H1 (cell line): Measurements from ENCODE around the gene HMMR. TPM values are rescaled to one million over a fixed set of nuclear protein-coding genes. Genes with fewer than 3 reads are reported as not detected.

ENCODE experiments used
- CTCF ChIA-PET: fragments of 300-600 bp; sonication (Branson Sonifier 250); formaldehyde crosslinking; loops from one replicate; lab custom pipeline; 2021; ENCODE audit not compliant: partially characterized antibody; lab: Charles Lee
- POLR2A ChIA-PET: fragments of 300-600 bp; sonication (Branson Sonifier 250); formaldehyde crosslinking; loops from one replicate; lab custom pipeline; 2021; ENCODE audit warnings: inconsistent platforms; ENCODE audit not compliant: partially characterized antibody; lab: Charles Lee
- DNase-seq, 2 experiments: peaks; one replicate each; pipeline versions ENCODE4 v3.0.0 to v3.0.0-alpha.2; 2010 to 2022; ENCODE audit warnings: low spot score in 2 of 2, low read depth in 1 of 2, mixed read lengths in 1 of 2
- FAIRE-seq: peaks from 2 replicates; lab custom pipeline; 2011; peaks lifted over from hg19 to GRCh38; lab: Jason Lieb, UNC
- H2AFZ ChIP-seq: 2 replicates; pipeline ENCODE4 v1.8.1; 2012; ENCODE audit warnings: low read length, inconsistent platforms
- H2AK5ac ChIP-seq: 2 replicates; pipeline ENCODE4 v1.6.1; 2013; ENCODE audit warnings: low read depth, low read length
- H2BK120ac ChIP-seq: replicated peaks from 2 replicates; pipeline ENCODE3; 2013; ENCODE audit warnings: low read depth, low read length, inconsistent platforms
- H2BK12ac ChIP-seq: 2 replicates; pipeline ENCODE4 v1.6.1; 2013; ENCODE audit warnings: low read depth, low read length
- H2BK15ac ChIP-seq: 2 replicates; pipeline ENCODE4 v1.6.1; 2013; ENCODE audit warnings: low read length
- H2BK20ac ChIP-seq: 2 replicates; pipeline ENCODE4 v1.6.1; 2013; ENCODE audit warnings: low read length
- H2BK5ac ChIP-seq: 2 replicates; pipeline ENCODE4 v1.6.1; 2013; ENCODE audit warnings: low read depth, low read length
- H3K14ac ChIP-seq: 2 replicates; pipeline ENCODE4 v1.6.1; 2013; ENCODE audit warnings: inconsistent platforms; ENCODE audit not compliant: insufficient read length
- H3K18ac ChIP-seq: 2 replicates; pipeline ENCODE4 v1.6.1; 2013; ENCODE audit warnings: low read length; ENCODE audit errors: extremely low read depth
- H3K23ac ChIP-seq: 2 replicates; pipeline ENCODE4 v1.6.1; 2013; ENCODE audit warnings: inconsistent platforms; ENCODE audit not compliant: insufficient read length
- H3K23me2 ChIP-seq: 2 replicates; pipeline ENCODE4 v1.6.1; 2013; ENCODE audit warnings: low read depth, low read length
- H3K27ac ChIP-seq: 2 replicates; pipeline ENCODE4 v1.6.1; 2011; ENCODE audit warnings: low read depth, low read length, inconsistent platforms
- H3K27me3 ChIP-seq, 4 experiments: replicated peaks in 1 of 4; 1 replicate in 1 of 4; 2 replicates in 3 of 4; pipeline versions ENCODE4 v1.6.1 to v1.8.1; 2011 to 2013; ENCODE audit warnings: low read length in 3 of 4, mild to moderate bottlenecking in 3 of 4, inconsistent platforms in 2 of 4, mixed read lengths in 2 of 4, moderate library complexity in 1 of 4; ENCODE audit not compliant: control insufficient read depth in 3 of 4, insufficient read depth in 3 of 4; ENCODE audit errors: extremely low read depth in 1 of 4
- H3K36me3 ChIP-seq, 4 experiments: 2 replicates each; pipeline versions ENCODE4 v1.6.1 to v1.8.1; 2011 to 2013; ENCODE audit warnings: mild to moderate bottlenecking in 4 of 4, low read length in 3 of 4, moderate library complexity in 2 of 4, control low read depth in 1 of 4, inconsistent platforms in 1 of 4; ENCODE audit not compliant: insufficient read depth in 4 of 4, control insufficient read depth in 2 of 4
- H3K4ac ChIP-seq: replicated peaks from 2 replicates; pipeline ENCODE3; 2013; ENCODE audit warnings: low read length, low read depth, mixed read lengths, inconsistent platforms; ENCODE audit not compliant: insufficient read length
- H3K4me1 ChIP-seq, 4 experiments: replicated peaks in 1 of 4; 1 replicate in 1 of 4; 2 replicates in 3 of 4; pipeline versions ENCODE4 v1.6.1 to v1.8.1; 2011 to 2013; ENCODE audit warnings: low read length in 3 of 4, inconsistent platforms in 2 of 4, mixed read lengths in 1 of 4; ENCODE audit not compliant: insufficient read depth in 4 of 4, control insufficient read depth in 3 of 4
- H3K4me2 ChIP-seq, 2 experiments: 2 replicates each; pipeline versions ENCODE4 v1.6.1 to v1.8.1; 2011 to 2013; ENCODE audit warnings: low read depth in 2 of 2, low read length in 2 of 2, control low read depth in 1 of 2, inconsistent platforms in 1 of 2, mild to moderate bottlenecking in 1 of 2; ENCODE audit not compliant: insufficient read depth in 1 of 2
- H3K4me3 ChIP-seq, 4 experiments: fragments of 200-600, 300-600 bp in 1 of 4; sonication (generic), shearing (Covaris generic), sonication (Bioruptor Twin) in 1 of 4; 2 replicates each; pipeline versions ENCODE4 v1.5.1 to v1.8.1; 2011 to 2016; ENCODE audit warnings: low read length in 4 of 4, low read depth in 3 of 4, control low read depth in 2 of 4, inconsistent platforms in 2 of 4, mild to moderate bottlenecking in 2 of 4, mixed read lengths in 1 of 4, moderate library complexity in 1 of 4; ENCODE audit not compliant: insufficient read depth in 2 of 4; ENCODE audit errors: extremely low read depth in 1 of 4
- H3K56ac ChIP-seq: replicated peaks from 2 replicates; pipeline ENCODE3; 2013; ENCODE audit warnings: low read depth, mild to moderate bottlenecking, mixed read lengths, low read length, inconsistent platforms; ENCODE audit not compliant: insufficient read length
- H3K79me1 ChIP-seq: 2 replicates; pipeline ENCODE4 v1.6.1; 2013; ENCODE audit warnings: low read depth, low read length, control low read depth
- H3K79me2 ChIP-seq, 2 experiments: 2 replicates each; pipeline versions ENCODE4 v1.6.1 to v1.8.1; 2012 to 2013; ENCODE audit warnings: low read length in 2 of 2, mild to moderate bottlenecking in 2 of 2, inconsistent platforms in 1 of 2; ENCODE audit not compliant: insufficient read depth in 2 of 2, control insufficient read depth in 1 of 2
- H3K9ac ChIP-seq, 4 experiments: replicated peaks in 1 of 4; 1 replicate in 1 of 4; 2 replicates in 3 of 4; pipeline versions ENCODE4 v1.6.1 to v1.8.1; 2011 to 2013; ENCODE audit warnings: low read depth in 3 of 4, low read length in 3 of 4, control low read depth in 2 of 4, mild to moderate bottlenecking in 2 of 4, moderate library complexity in 2 of 4, inconsistent platforms in 1 of 4; ENCODE audit errors: extremely low read depth in 1 of 4
- H3K9me3 ChIP-seq, 2 experiments: 2 replicates each; pipeline versions ENCODE4 v1.6.1 to v1.8.1; 2012 to 2013; ENCODE audit warnings: mild to moderate bottlenecking in 2 of 2, moderate library complexity in 2 of 2, control low read depth in 1 of 2, inconsistent platforms in 1 of 2, low read depth in 1 of 2, low read length in 1 of 2, mixed read lengths in 1 of 2; ENCODE audit not compliant: insufficient read depth in 2 of 2
- H4K20me1 ChIP-seq, 2 experiments: replicated peaks in 1 of 2; 2 replicates each; pipeline versions ENCODE3 to v1.8.1; 2011 to 2013; ENCODE audit warnings: inconsistent platforms in 2 of 2, low read length in 2 of 2, mild to moderate bottlenecking in 1 of 2; ENCODE audit not compliant: insufficient read depth in 2 of 2, control insufficient read depth in 1 of 2
- H4K5ac ChIP-seq: 2 replicates; pipeline ENCODE4 v1.6.1; 2013; ENCODE audit warnings: low read length, low read depth, mixed read lengths, inconsistent platforms; ENCODE audit not compliant: insufficient read length
- H4K8ac ChIP-seq: 2 replicates; pipeline ENCODE4 v1.8.0; 2013; ENCODE audit warnings: mild to moderate bottlenecking, moderate library complexity, low read length, inconsistent platforms; ENCODE audit not compliant: insufficient read depth; ENCODE audit errors: extremely low read depth
- H4K91ac ChIP-seq: replicated peaks from 2 replicates; pipeline ENCODE3; 2013; ENCODE audit warnings: low read length, mixed read lengths, inconsistent platforms; ENCODE audit not compliant: insufficient read length
- CEBPB ChIP-seq: IDR thresholded peaks from 2 replicates; pipeline ENCODE4 v1.6.1; 2012; ENCODE audit warnings: low read depth, low read length
- CREB1 ChIP-seq: IDR thresholded peaks from 2 replicates; pipeline ENCODE4 v1.6.1; 2012; ENCODE audit warnings: inconsistent platforms
- KDM1A ChIP-seq: fragments of 200-600, 300-600 bp; sonication (generic); IDR thresholded peaks from 2 replicates; pipeline ENCODE4 v1.7.1; 2016; ENCODE audit warnings: mild to moderate bottlenecking, low read length, borderline replicate concordance
- NANOG ChIP-seq: IDR thresholded peaks from 2 replicates; pipeline ENCODE4 v1.6.1; 2011; ENCODE audit warnings: low read length, low read depth, mild to moderate bottlenecking, inconsistent platforms; ENCODE audit not compliant: insufficient read depth, poor library complexity, severe bottlenecking
- RAD21 ChIP-seq, 2 experiments: IDR thresholded peaks in 1 of 2; conservative IDR thresholded peaks in 1 of 2; 2 replicates each; pipeline ENCODE4 v1.6.1; 2011; ENCODE audit warnings: low read depth in 2 of 2, low read length in 2 of 2, improper control_type of control experiment in 1 of 2, inconsistent platforms in 1 of 2, mild to moderate bottlenecking in 1 of 2, moderate library complexity in 1 of 2
- RBBP5 ChIP-seq: IDR thresholded peaks from 2 replicates; pipeline ENCODE4 v1.7.1; 2012; ENCODE audit warnings: low read depth, mild to moderate bottlenecking, inconsistent platforms, low read length, moderate library complexity, borderline replicate concordance
- TBP ChIP-seq: IDR thresholded peaks from 2 replicates; pipeline ENCODE4 v1.6.1; 2011; ENCODE audit warnings: low read depth, low read length, improper control_type of control experiment
- TEAD4 ChIP-seq: IDR thresholded peaks from 2 replicates; pipeline ENCODE4 v1.6.1; 2012; ENCODE audit warnings: low read depth, low read length, inconsistent platforms, mixed read lengths
- WGBS, 2 experiments: shearing (Covaris generic) in 1 of 2; methylation state at CpG; one replicate each; pipeline versions ENCODE4 v1.1.6 to v1.1.7; 2013 to 2015; ENCODE audit warnings: low lambda C conversion rate in 2 of 2, mixed read lengths in 2 of 2, inconsistent platforms in 1 of 2, low coverage in 1 of 2, missing lambda C conversion rate in 1 of 2; ENCODE audit not compliant: insufficient replicate concordance in 2 of 2, insufficient coverage in 1 of 2, insufficient read length in 1 of 2; ENCODE audit errors: extremely low coverage in 1 of 2, missing lambda C conversion rate in 1 of 2; 5-methylcytosine and 5-hydroxymethylcytosine counted together
- polyA plus RNA-seq, 7 experiments: library from polyadenylated mRNA; depleted of rRNA in 3 of 7; stranded (reverse) in 5 of 7; unstranded in 2 of 7; fragments of >200 nt in 5 of 7; fragments of 200-250 nt in 2 of 7; gene quantifications; 1 replicate in 5 of 7; 2 replicates in 1 of 7; 4 replicates in 1 of 7; pipeline versions ENCODE4 v1.2.1 to v1.2.3, GENCODE V29; 2011 to 2013; ENCODE audit warnings: missing spikeins in 2 of 7, mixed read lengths in 2 of 7
- total RNA-seq: library from RNA; stranded (reverse); fragmentation: NEBNext Ultra II Directional; extraction: Animal tissue kit (Norgen Biotek cat#: 25700); gene quantifications from 2 replicates; pipeline ENCODE4 v1.2.1, GENCODE V29; 2021
- TF ChIP-seq, protein P1 (sequence below): IDR thresholded peaks from 2 replicates; pipeline ENCODE4 v1.6.1; 2012; ENCODE audit warnings: low read length, inconsistent platforms

Gene HMMR
- total and polyA plus RNA-seq, 2 of the 8 experiments (the other 6 are each of a cell fraction or from before 2014, with no cell fraction given): 17.5 to 77.3 TPM

GRCh38 chr5:163489055-163489744, 28.8 kb downstream of the HMMR start:
- FAIRE-seq (no peak), DNase-seq (peak in 1 of 2 experiments; percentile 63)
- H3K18ac ChIP-seq: no peak overlapping the region
- peaks cover 2% of the 10 kb centered on the region; the same call in 1 of the 2 replicates for H3K79me1 ChIP-seq
- no peak overlapping the region for H2BK12ac ChIP-seq
- no peak overlapping the region for H3K27ac ChIP-seq
- H3K27me3 ChIP-seq: no peaks in the 10 kb centered on the region
- no peak overlapping the region for H2BK5ac ChIP-seq
- peaks cover 6 to 10% of the 10 kb centered on the region in 2 experiments; a peak in 3 of 4 replicates for H3K9me3 ChIP-seq
- ChIA-PET CTCF (interaction anchor here (0.6 to 2.3 kb wide), 17 partner anchors 8 to 1298 kb away, joined by 3 to 12 read pairs (median 4); partner anchors contain the start of gene MAT2B), POLR2A (interaction anchor here (0.6 to 7.0 kb wide), 8 partner anchors 9 to 51 kb away, joined by 3 to 48 read pairs (median 6); partner anchors contain the start of genes CCNG1, HMMR and MAT2B)
- H3K14ac ChIP-seq: no peak overlapping the region
- no peaks in the 10 kb centered on the region for H4K20me1 ChIP-seq
- H4K91ac ChIP-seq: no peak overlapping the region
- H3K23me2 ChIP-seq: no peaks in the 10 kb centered on the region
- H2BK120ac ChIP-seq: no peak overlapping the region
- no peak overlapping the region for H3K56ac ChIP-seq
- H2BK20ac ChIP-seq: no peak overlapping the region
- peaks cover 6 to 64% (median 34%) of the 10 kb centered on the region in 4 experiments for H3K36me3 ChIP-seq
- no peak overlapping the region for H3K4ac ChIP-seq
- no peaks in the 10 kb centered on the region for H3K4me1 ChIP-seq
- H3K9ac ChIP-seq: no peak overlapping the region; a peak in 1 of 7 replicates
- no peak overlapping the region for H2AK5ac ChIP-seq
- no peak overlapping the region for H3K4me2 ChIP-seq
- 82% methylated on average over 6 of the region's 6 CpGs; no CpG with 5 or more reads in 1 of the 2 experiments for WGBS, 2 experiments
- no peak overlapping the region for H2BK15ac ChIP-seq
- H4K5ac ChIP-seq: no peak overlapping the region
- no peak overlapping the region for H3K4me3 ChIP-seq
- H3K79me2 ChIP-seq: no peaks in the 10 kb centered on the region
- H2AFZ ChIP-seq: no peak overlapping the region
- H4K8ac ChIP-seq: no peak overlapping the region
- no peak overlapping the region for H3K23ac ChIP-seq
- peak; percentile 66; the same call in 1 of the 2 replicates for TF ChIP-seq CEBPB
- TF ChIP-seq TEAD4: peak; percentile 28; the same call in 1 of the 2 replicates
- TF ChIP-seq KDM1A: peak; percentile 27; the same call in 1 of the 2 replicates
- TF ChIP-seq, protein P1, sequence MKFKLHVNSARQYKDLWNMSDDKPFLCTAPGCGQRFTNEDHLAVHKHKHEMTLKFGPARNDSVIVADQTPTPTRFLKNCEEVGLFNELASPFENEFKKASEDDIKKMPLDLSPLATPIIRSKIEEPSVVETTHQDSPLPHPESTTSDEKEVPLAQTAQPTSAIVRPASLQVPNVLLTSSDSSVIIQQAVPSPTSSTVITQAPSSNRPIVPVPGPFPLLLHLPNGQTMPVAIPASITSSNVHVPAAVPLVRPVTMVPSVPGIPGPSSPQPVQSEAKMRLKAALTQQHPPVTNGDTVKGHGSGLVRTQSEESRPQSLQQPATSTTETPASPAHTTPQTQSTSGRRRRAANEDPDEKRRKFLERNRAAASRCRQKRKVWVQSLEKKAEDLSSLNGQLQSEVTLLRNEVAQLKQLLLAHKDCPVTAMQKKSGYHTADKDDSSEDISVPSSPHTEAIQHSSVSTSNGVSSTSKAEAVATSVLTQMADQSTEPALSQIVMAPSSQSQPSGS: no peak
- TF ChIP-seq RAD21 (IDR thresholded peaks at IDR 0.05 in 1 of 2, conservative IDR thresholded peaks at IDR 0.05 in 1 of 2; ENCODE audit: low read depth in 2 of 2, low read length in 2 of 2): peak; percentile 41 to 52
- no peak for TF ChIP-seq CREB1
- TF ChIP-seq RBBP5: no peak
- no peak for TF ChIP-seq NANOG
- TF ChIP-seq TBP: no peak
